NB4 (cell line): ENCODE results near the gene SARNP.

ENCODE experiments used
- CTCF ChIP-seq: IDR thresholded peaks from one replicate; pipeline ENCODE4 v1.5.1; 2012; ENCODE audit warnings: low read depth, low read length
- MAX ChIP-seq: IDR thresholded peaks from 2 replicates; pipeline ENCODE4 v1.6.1; 2011; ENCODE audit warnings: low read depth, low read length
- POLR2A ChIP-seq: IDR thresholded peaks from 2 replicates; pipeline ENCODE4 v1.6.1; 2011; ENCODE audit warnings: mild to moderate bottlenecking; ENCODE audit not compliant: insufficient read length; ENCODE audit errors: extremely low read depth

DNA sequence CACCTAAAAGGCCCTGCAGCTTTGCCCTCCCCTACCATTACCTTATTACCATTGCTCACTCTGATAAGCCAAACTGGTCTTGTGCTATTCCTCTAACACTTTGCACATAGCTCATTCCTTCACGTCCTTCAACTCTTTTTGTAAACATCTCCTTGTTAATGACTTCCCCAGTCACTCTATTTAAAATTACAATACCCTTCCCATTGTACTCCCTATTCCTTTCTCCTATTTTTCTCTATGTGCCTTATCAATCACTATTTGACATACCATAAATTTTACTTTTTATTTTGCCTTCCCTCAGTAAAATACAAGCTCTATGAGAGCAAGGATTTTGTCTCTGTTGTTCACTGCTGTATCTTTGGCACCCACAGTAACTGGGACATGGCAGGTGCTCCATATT lies 5.4 kb downstream of the SARNP start:
- no peak for TF ChIP-seq CTCF
- no peak for TF ChIP-seq MAX
- no peak for TF ChIP-seq POLR2A
